GM21367 (cell line): Measurements from ENCODE around the gene SLC35E4.
"Not testable (repeated sequence)": the region's sequence is repeated elsewhere in the genome, so short reads cannot be mapped to it uniquely, and the experiment has no call there.

Experiments used
- ATAC-seq: cut with Tn5 transposase; IDR thresholded peaks from one replicate; pipeline ENCODE4 v1.9.1; 2021; ENCODE audit not compliant: unreplicated experiment

Gene SLC35E4, protein sequence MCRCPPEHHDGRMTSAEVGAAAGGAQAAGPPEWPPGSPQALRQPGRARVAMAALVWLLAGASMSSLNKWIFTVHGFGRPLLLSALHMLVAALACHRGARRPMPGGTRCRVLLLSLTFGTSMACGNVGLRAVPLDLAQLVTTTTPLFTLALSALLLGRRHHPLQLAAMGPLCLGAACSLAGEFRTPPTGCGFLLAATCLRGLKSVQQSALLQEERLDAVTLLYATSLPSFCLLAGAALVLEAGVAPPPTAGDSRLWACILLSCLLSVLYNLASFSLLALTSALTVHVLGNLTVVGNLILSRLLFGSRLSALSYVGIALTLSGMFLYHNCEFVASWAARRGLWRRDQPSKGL

GRCh38 chr22:30635273-30636225 is at the start of gene SLC35E4:
Gene SLC35E4 (plus strand): TSS chr22:30635781. CDS start chr22:30636451, 670 bp downstream.
- peak; percentile 59 for ATAC-seq

- no peak for ATAC-seq
Observed at GRCh38 chr22:30586414-30586813, 49.2 kb upstream of the SLC35E4 start.

- ATAC-seq: no peak
Observed at GRCh38 chr22:30591191-30591587, 44.4 kb upstream of the SLC35E4 start.

- peak; percentile 94 for ATAC-seq
Observed at GRCh38 chr22:30591588-30592359, 43.8 kb upstream of the SLC35E4 start, which contains the start of gene PES1. Gene PES1 (minus strand): TSS chr22:30591910. CDS start chr22:30591833, 77 bp downstream.

- ATAC-seq: not testable (repeated sequence)
Observed at GRCh38 chr22:30592360-30592713, 43.2 kb upstream of the SLC35E4 start.

DNA sequence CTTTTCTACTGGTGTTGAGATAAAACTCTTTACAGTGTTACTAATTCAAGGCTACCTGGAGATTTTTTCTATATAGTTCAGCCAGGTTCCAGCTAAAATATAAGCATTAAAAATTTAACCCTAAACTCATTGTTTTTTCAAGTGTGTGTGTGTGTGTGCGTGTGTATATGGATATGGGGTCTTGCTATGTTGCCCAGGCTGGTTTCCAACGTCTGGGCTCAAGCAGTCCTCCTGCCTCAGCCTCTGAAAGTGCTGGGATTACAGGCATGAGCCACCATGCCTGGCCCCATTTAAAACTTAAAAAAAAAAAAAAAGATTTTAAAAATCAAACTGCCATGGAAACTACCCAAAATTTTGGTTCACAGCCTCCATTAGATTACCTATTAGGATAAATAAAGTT is 39.4 kb upstream of the SLC35E4 start:
- no peak for ATAC-seq

GRCh38 chr22:30596886-30597285 is 38.7 kb upstream of the SLC35E4 start:
- ATAC-seq: no peak

DNA sequence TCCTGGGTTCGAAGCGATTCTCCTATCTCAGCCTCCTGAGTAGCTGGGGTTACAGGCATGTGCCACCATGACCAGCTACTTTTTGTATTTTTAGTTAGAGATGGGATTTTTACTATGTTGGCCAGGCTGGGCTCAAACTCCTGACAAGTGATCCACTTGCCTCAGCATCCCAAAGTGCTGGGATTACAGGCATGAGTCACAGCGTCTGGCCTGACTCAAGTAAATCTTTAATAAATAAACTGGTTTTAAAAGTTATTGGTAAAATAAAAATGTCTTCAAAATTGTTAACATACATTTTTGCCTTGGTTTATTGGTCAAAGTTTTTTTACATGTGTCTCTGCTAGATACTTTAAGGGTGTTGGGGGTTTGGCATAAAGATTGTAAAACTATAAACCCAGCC is 36.6 kb upstream of the SLC35E4 start:
- ATAC-seq: no peak

DNA sequence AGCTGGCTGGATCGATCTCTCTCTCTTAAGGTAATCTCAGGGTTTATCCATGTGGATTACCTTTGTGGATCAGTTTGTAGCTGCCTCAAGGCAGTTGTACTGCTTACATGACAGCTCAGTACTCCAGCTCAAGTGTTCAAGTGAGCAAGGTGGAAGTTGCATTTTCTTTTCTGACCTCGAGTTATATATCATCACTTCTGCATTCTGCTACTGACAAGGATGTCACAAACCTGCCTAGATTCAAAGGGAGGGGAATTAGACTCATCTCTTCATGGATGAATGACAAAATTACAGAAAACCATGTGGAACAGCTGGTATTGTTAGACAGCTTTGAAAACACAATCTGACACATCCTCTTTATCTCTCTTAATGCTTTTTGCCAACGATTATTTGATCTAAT is 34.7 kb upstream of the SLC35E4 start:
- ATAC-seq: no peak

DNA sequence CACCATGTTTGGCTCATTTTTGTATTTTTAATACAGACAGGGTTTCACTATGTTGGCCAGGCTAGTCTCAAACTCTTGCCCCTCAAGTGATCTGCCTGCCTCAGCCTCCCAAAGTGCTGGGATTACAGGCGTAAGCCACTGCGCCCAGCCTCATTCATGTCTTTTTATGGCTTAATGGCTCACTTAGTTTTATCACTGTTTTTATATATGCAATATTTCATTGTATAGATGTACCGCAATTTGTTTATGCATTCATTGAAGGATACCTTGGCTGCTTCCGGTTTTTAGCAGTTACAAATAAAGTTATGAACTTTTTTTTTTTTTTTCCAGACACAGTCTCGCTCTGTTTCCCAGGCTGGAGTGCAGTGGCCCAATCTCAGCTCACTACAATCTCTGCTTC is 34.1 kb upstream of the SLC35E4 start:
- ATAC-seq: no peak

DNA sequence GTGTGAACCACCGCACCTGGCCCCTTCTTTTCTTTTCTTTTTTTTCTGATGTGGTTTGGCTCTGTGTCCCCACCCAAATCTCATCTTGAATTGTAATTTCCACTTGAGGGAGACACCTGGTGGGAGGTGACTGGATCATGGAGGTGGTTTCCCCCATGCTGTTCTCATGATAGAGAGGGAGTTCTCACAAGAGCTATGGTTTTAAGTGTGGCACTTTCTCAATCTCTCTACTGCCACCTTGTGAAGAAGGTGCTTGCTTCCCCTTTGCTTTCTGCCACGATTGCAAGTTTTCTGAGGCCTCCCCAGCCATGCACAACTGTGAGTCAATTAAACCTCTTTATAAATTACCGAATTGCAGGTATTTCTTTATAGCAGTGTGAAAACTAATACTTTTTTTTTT is 33.5 kb upstream of the SLC35E4 start:
- no peak for ATAC-seq

- no peak for ATAC-seq
Observed at GRCh38 chr22:30603801-30604200, 31.8 kb upstream of the SLC35E4 start.

GRCh38 chr22:30604723-30605122 is 30.9 kb upstream of the SLC35E4 start:
- ATAC-seq: no peak

- no peak for ATAC-seq
Observed at GRCh38 chr22:30605449-30606110, 30.0 kb upstream of the SLC35E4 start.

DNA sequence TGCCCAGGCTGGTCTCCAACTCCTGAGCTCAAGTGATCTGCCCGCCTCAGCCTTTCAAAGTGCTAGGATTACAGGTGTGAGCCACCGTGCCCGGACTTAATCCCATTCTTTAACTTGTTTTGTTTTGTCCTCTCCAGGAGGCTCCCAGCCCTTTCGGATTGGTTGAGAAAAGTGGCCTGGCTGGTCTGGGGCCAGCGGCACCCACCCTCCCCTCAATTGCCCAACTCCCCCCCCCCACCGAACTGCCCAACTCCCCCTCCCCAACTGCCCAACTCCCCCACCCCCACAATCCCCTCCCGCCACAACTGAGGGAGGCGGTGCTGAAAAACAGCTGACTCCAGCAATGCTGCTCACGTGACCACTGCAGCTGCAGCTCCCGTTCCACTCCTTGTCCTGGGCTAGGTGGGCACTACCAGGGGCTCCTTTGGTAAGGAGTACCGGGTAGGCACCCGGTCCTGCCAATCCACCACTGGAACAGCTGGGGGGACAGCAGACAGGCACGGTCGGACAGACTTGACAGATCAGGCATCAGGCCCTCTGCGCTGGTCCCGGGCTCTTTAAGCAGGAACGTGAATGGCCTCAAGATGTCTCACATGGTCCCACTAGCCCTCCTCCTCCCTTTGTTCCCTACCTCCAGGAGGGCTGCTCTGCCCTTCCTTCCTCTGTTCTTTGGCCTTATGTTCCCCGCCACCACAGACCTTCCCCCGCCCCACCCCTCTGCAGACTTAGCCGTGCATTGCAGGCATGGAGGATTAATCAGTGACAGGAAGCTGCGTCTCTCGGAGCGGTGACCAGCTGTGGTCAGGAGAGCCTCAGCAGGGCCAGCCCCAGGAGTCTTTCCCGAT is 28.9 kb upstream of the SLC35E4 start, which contains the start of gene TCN2:
Gene TCN2 (plus strand): TSS at position 720 of the 845 bp plus-strand sequence. CDS start 158 bp downstream, outside the sequence.
- peak; percentile 40 for ATAC-seq

DNA sequence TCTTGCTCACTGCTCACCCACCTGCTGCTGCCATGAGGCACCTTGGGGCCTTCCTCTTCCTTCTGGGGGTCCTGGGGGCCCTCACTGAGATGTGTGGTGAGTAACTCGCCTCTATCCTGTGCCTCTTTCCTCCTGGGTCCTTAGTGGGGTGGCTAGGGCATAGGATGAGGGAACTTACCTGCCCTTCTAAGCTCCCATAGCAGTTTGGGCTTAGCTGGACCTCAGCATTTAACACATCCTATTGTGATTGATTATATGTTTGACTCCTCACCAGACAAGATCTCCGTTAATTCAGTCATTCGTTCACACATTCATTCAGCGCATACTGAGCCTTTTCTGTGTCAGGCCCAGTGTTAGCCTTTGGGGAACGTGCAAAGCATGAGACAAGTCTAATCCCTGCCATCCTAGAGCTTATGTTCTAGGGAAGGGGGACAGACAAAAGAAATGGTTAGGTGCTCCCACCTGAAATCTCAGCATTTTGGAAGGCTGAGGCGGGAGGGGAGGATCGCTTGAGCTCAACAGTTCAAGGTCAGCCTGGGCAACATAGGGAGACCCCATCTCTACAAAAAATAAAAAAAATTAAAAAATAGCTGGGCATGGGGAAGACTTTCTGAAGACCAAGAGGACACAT is 28.2 kb upstream of the SLC35E4 start:
- ATAC-seq: no peak

- ATAC-seq: no peak
Observed at GRCh38 chr22:30607939-30608338, 27.6 kb upstream of the SLC35E4 start.

DNA sequence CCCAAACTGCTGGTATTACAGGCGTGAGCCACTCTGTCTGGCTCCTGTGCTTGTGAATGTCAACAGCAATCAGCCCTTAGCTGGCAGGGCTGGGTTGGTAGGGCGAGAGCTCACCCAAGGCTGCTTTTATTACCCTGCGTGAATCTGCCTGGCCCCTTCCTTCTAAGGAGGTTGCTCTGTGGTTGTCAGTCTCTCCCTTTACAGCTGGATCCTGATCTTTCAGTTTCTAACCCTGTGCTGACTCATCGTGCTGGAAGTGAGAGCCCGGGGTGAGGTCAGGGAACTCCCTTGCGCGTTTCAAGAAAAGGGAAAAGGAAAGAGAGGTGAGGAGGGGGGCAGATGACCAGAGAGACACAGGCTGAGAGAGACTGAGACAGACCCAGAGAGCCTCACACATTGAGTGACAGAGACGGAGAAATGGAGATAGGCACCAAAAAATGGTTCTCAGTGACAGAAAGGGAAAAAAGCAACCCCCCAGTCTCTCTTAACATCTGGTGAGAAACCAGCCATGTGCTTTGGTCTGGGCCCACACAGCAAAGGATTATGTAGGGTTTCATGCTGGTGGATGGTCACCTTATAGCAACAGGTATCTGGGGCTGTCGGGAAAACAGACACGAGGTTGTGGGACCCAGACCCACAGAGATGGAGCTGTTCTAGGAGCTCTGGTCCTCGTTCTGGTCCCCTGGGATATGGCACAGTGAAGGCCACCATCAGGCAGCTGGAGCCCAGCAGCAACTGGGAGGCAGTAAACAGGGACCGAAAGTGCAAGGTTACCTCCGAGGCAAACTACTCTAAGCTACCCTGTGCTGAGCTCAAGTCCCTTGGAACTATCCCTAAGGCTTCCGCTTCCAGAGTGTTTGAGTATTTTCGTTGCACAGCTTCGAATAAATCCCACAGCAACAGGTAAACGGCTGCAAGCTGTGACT is 26.1 kb upstream of the SLC35E4 start:
- no peak for ATAC-seq
